GM19238 (cell line): ENCODE results near the gene ATP9A.
"Not testable (repeated sequence)": the region's sequence is repeated elsewhere in the genome, so short reads cannot be mapped to it uniquely, and the experiment has no call there.

Experiments
- DNase-seq: peaks from one replicate; pipeline ENCODE4 v3.0.0; 2011; ENCODE audit warnings: low spot score; ENCODE audit not compliant: insufficient read length

ATP9A gene

GRCh38 chr20:51757226-51757625 is 11.0 kb downstream of the ATP9A start:
- no peak for DNase-seq

- DNase-seq, result no peak
Measured at GRCh38 chr20:51756653-51757052, 11.5 kb downstream of the ATP9A start.

DNA sequence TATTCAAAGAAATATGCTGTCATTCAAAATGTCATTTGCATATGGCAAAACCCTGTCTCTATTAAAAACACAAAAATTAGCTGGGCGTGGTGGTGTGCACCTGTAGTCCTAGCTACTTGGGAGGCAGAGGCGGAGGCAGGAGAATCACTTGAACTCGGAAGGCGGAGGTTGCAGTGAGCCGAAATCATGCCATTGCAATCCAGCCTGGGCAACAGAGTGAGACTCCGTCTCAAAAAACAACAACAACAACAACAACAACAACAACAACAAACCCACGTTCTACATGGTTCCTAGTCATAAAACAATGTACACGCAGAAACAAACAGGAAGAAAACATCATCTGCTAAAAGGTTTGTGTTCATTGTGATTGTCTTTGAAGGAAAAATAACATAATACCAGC is 15.0 kb downstream of the ATP9A start:
- DNase-seq, result not testable (repeated sequence)

DNA sequence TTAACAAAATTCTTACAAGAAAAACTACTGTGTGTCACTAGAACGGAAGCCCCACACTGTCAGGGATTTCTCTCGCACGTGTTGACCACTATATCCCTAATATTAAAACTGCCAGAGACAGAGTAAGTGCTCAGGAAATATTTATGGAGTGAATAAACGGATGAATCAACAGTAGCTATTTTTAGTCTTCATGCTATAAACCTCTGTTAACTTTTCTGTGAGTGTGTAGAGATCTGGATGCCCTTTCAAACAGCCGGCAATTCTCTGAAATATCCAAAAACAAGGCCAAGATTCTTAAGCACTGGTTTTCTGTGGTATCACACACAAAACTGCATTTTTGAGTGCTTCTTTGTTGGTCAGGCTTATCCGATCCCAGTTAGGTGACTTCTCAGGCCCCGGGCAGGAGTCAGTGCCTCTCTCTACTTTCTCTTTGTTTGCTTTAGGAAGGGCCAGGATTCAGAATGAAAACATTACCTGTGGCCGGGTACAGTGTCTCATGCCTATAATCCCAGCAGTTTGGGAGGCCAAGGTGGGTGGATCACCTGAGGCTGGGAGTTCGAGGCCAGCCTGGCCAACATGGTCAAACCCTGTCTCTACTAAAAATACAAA is 15.7 kb downstream of the ATP9A start:
- DNase-seq, result no peak

GRCh38 chr20:51750770-51751388 is 17.3 kb downstream of the ATP9A start:
- DNase-seq, result no peak

DNA sequence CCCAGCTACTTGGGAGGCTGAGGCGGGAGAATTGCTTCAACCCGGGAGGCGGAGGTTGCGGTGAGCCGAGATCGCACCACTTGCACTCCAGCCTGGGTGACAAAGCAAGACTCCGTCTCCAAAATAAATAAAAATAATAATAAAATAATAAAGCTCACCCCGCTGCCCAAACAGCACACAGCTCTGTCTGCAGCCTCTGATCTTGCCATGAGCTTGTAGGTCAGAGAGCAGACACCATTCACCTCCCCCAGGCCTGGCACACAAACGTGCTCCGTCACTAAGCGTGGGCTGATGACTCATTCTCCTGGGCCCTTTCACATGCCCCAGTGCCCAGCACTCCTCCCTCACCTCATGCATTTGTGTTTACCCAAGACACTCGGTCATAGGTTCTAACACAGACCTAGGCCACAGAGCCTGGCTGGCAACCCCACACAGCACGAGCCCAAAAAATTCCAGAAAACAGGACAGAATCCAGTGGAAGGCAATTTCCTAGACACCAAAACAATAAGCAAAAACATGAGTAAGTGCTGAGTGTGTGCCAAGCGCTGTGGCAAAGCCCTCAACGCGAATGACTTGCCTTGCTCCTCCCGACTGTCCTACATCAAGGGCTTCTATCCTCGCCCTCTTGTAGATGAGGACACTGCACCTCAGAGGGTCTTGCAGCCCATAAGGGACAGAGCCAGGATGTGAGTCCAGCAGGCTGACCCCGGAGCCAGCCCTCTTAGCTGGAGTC is 18.0 kb downstream of the ATP9A start:
- DNase-seq, result no peak

- DNase-seq, result no peak
Measured at GRCh38 chr20:51749674-51750036, 18.5 kb downstream of the ATP9A start.

- no peak for DNase-seq
Measured at GRCh38 chr20:51747182-51747911, 20.8 kb downstream of the ATP9A start.

- no peak for DNase-seq
Measured at GRCh38 chr20:51745804-51746203, 22.4 kb downstream of the ATP9A start.

GRCh38 chr20:51740838-51741237 is 27.4 kb downstream of the ATP9A start:
- no peak for DNase-seq

DNA sequence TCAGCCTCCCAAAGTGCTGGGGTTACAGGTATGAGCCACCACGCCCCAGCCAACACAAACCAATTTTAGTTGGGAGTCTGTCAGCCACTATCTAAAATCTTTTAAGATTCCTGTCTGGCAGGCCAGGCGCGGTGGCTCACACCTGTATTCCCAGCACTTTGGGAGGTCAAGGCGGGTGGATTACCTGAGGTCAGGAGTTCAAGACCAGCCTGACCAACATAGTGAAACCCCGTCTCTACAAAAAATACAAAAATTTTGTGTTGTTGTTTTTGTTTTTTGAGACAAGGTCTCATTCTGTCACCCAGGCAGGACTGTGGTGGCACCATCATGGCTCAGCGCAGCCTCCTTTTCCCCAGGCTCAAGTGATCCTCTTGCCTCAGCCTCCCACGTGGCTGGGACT is 27.9 kb downstream of the ATP9A start:
- not testable (repeated sequence) for DNase-seq

- DNase-seq, result no peak
Measured at GRCh38 chr20:51739722-51740249, 28.4 kb downstream of the ATP9A start.

DNA sequence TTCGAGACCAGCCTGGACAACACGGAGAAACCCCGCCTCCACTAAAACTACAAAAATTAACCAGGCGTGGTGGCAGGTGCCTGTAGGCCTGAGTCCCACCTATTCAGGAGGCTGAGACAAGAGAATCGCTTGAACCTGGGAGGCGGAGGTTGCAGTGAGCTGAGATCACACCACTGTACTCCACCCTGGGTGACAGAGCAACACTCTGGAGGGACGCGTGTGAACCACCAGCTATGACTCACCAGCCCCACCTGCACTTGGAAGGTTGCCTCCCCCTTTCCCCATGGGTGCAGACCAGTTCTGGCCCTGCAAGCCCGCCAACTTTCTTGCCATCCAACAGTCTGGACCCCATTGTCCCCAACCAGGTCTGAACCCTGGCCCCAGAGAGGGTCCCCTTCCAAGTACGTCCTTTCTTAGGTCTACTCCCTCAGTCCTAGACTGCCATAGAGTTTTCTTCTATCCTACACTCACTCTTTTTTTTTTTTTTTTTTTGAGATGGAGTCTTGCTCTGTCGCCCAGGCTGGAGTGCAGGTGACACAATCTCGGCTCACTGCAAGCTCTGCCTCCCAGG is 29.2 kb downstream of the ATP9A start:
- no peak for DNase-seq

GRCh38 chr20:51738261-51738660 is 29.9 kb downstream of the ATP9A start:
- not testable (repeated sequence) for DNase-seq

- DNase-seq, result no peak
Measured at GRCh38 chr20:51736947-51737346, 31.2 kb downstream of the ATP9A start.

- no peak for DNase-seq
Measured at GRCh38 chr20:51735728-51736600, 32.2 kb downstream of the ATP9A start.

GRCh38 chr20:51734876-51735720 is 33.1 kb downstream of the ATP9A start:
- DNase-seq, result no peak

GRCh38 chr20:51733070-51733469 is 35.1 kb downstream of the ATP9A start:
- DNase-seq, result no peak

GRCh38 chr20:51732096-51732791 is 35.9 kb downstream of the ATP9A start:
- DNase-seq, result no peak
